HepG2 (cell line): ENCODE measurements around the gene NMUR2. TPM values are rescaled to one million over a fixed set of nuclear protein-coding genes. Genes with fewer than 3 reads are reported as not detected.

Experiments
- ATAC-seq: fragments of 200-7000 bp; cut with Tn5 transposase; 3 replicates; pipeline ENCODE4 v1.9.1; 2020; ENCODE audit warnings: mild to moderate bottlenecking, moderate library complexity
- BruUV-seq: library from RNA; stranded (reverse); fragments of 400-500 nt; replicated peaks from 2 replicates; lab custom pipeline; 2021; lab: Mats Ljungman, UMichigan
- CTCF ChIA-PET: fragments of 300-600 bp; formaldehyde crosslinking; extraction: SDS; loops from one replicate; lab custom pipeline; 2021; ENCODE audit warnings: low total read pairs, inconsistent platforms, low intra/inter-chr PET ratio; lab: Yijun Ruan, JAX
- POLR2A ChIA-PET: fragments of 350-600 bp; sonication (Branson Sonifier 250); formaldehyde crosslinking; loops from one replicate; lab custom pipeline; 2020; ENCODE audit warnings: antibody characterized with exemption, inconsistent platforms; lab: Yijun Ruan, JAX
- DNase-seq: peaks from one replicate; pipeline ENCODE4 v3.0.0-alpha.2; 2015; ENCODE audit warnings: low spot score
- FAIRE-seq: peaks from 3 replicates; lab custom pipeline; 2011; peaks lifted over from hg19 to GRCh38; lab: Jason Lieb, UNC
- H2AFZ ChIP-seq: one replicate; pipeline ENCODE4 v1.6.1; 2011; ENCODE audit warnings: low read length, inconsistent platforms
- H3K27ac ChIP-seq: fragments of 300-600 bp; 3 replicates; pipeline ENCODE4 v1.8.0; 2011; ENCODE audit warnings: mixed run types, mild to moderate bottlenecking, mixed read lengths, low read length, inconsistent platforms; ENCODE audit not compliant: insufficient read depth; ENCODE audit errors: extremely low read length
- H3K27me3 ChIP-seq, 2 experiments: fragments of 200-600 bp in 1 of 2; 2 replicates in 1 of 2; 3 replicates in 1 of 2; pipeline versions ENCODE4 v1.6.0 to v1.8.0; 2011; ENCODE audit warnings: low read length in 2 of 2, mild to moderate bottlenecking in 2 of 2, moderate library complexity in 2 of 2, inconsistent platforms in 1 of 2; ENCODE audit not compliant: insufficient read depth in 2 of 2, control insufficient read depth in 1 of 2
- H3K36me3 ChIP-seq, 2 experiments: fragments of 200-600 bp in 1 of 2; replicated peaks in 1 of 2; 2 replicates in 1 of 2; 3 replicates in 1 of 2; pipeline versions ENCODE4 v1.5.1 to v1.8.0; 2011; ENCODE audit warnings: low read length in 2 of 2, inconsistent platforms in 1 of 2; ENCODE audit not compliant: insufficient read depth in 2 of 2, control insufficient read depth in 1 of 2
- H3K4me1 ChIP-seq: 2 replicates; pipeline ENCODE4 v1.5.1; 2012; ENCODE audit warnings: low read length, inconsistent platforms; ENCODE audit not compliant: insufficient read depth
- H3K4me2 ChIP-seq: 2 replicates; pipeline ENCODE4 v1.6.0; 2011; ENCODE audit warnings: low read depth, low read length, inconsistent platforms
- H3K4me3 ChIP-seq, 3 experiments: fragments of 200-600 bp in 1 of 3; sonication (generic), shearing (Covaris generic) in 1 of 3; replicated peaks in 1 of 3; 2 replicates each; pipeline ENCODE4 v1.5.1; 2011 to 2016; ENCODE audit warnings: low read length in 3 of 3, inconsistent platforms in 2 of 3, low read depth in 2 of 3, mild to moderate bottlenecking in 2 of 3, control low read depth in 1 of 3, mixed read lengths in 1 of 3; ENCODE audit not compliant: insufficient read depth in 1 of 3
- H3K79me2 ChIP-seq: one replicate; pipeline ENCODE4 v1.6.1; 2011; ENCODE audit warnings: low read length, inconsistent platforms; ENCODE audit not compliant: insufficient read depth
- H3K9ac ChIP-seq: 2 replicates; pipeline ENCODE4 v1.6.0; 2011; ENCODE audit warnings: mild to moderate bottlenecking, low read depth, low read length, inconsistent platforms; ENCODE audit not compliant: insufficient read depth
- H3K9me3 ChIP-seq: 2 replicates; pipeline ENCODE4 v1.5.1; 2012; ENCODE audit warnings: mild to moderate bottlenecking, low read length
- H4K20me1 ChIP-seq: 2 replicates; pipeline ENCODE4 v1.6.0; 2011; ENCODE audit warnings: inconsistent platforms, mild to moderate bottlenecking, low read length, moderate library complexity; ENCODE audit not compliant: insufficient read depth
- ELF3 ChIP-seq: IDR thresholded peaks from 2 replicates; pipeline ENCODE4 v1.6.1; 2016; ENCODE audit warnings: missing genetic modification reagents, missing compliant biosample characterization
- ERF ChIP-seq: IDR thresholded peaks from 2 replicates; pipeline ENCODE4 v1.6.1; 2018; ENCODE audit warnings: missing biosample characterization, missing genetic modification reagents
- ISL2 ChIP-seq: sonication (generic); formaldehyde crosslinking; IDR thresholded peaks from 2 replicates; pipeline ENCODE4 v1.5.0; 2020; ENCODE audit warnings: missing genetic modification reagents
- MBD4 ChIP-seq: IDR thresholded peaks from 2 replicates; pipeline ENCODE4 v1.6.1; 2012; ENCODE audit warnings: low read length, inconsistent platforms, borderline replicate concordance
- PAX8 ChIP-seq: sonication (generic); formaldehyde crosslinking; IDR thresholded peaks from 2 replicates; pipeline ENCODE4 v1.8.0; 2022; ENCODE audit warnings: mild to moderate bottlenecking, missing genetic modification reagents, borderline replicate concordance
- PCBP2 ChIP-seq: fragments of 200-400 bp; formaldehyde crosslinking; optimal IDR thresholded peaks from 2 replicates; pipeline ENCODE3; 2018; ENCODE audit warnings: low read length, low read depth; ENCODE audit not compliant: poor library complexity, severe bottlenecking
- TMF1 ChIP-seq: sonication (generic); formaldehyde crosslinking; IDR thresholded peaks from 2 replicates; pipeline ENCODE4 v1.8.1; 2022; ENCODE audit warnings: low read depth, missing genetic modification reagents
- ZIK1 ChIP-seq: sonication (generic); formaldehyde crosslinking; IDR thresholded peaks from 2 replicates; pipeline ENCODE4 v1.5.0; 2020; ENCODE audit warnings: mild to moderate bottlenecking, low read depth, missing genetic modification reagents, borderline replicate concordance
- ZNF446 ChIP-seq: sonication (generic); formaldehyde crosslinking; IDR thresholded peaks from 2 replicates; pipeline ENCODE4 v1.5.0; 2020; ENCODE audit warnings: mild to moderate bottlenecking, missing genetic modification reagents
- ZNF552 ChIP-seq: sonication (generic); formaldehyde crosslinking; IDR thresholded peaks from 2 replicates; pipeline ENCODE4 v1.9.0; 2022; ENCODE audit warnings: missing genetic modification reagents, mild to moderate bottlenecking, borderline replicate concordance
- ZSCAN9 ChIP-seq: IDR thresholded peaks from 2 replicates; pipeline ENCODE4 v1.6.1; 2016; ENCODE audit warnings: borderline replicate concordance
- WGBS: methylation state at CpG from one replicate; pipeline ENCODE4 v1.1.6; 2017; ENCODE audit warnings: low lambda C conversion rate; 5-methylcytosine and 5-hydroxymethylcytosine counted together
- in situ Hi-C: cut with HindIII; loops from 2 replicates; pipeline ENCODE4 v1.10.0; 2017; ENCODE audit warnings: low pct_unique_long_range_greater_than_20kb; ENCODE audit not compliant: extremely low pct_ligation_motif_present
- intact Hi-C: fragments of 100-400 bp; cut with micrococcal nuclease; formaldehyde crosslinking; loops from one replicate; pipeline ENCODE4 v1.10.0; 2022; ENCODE audit not compliant: unreplicated experiment
- polyA plus RNA-seq, 8 experiments: library from polyadenylated mRNA; depleted of rRNA in 3 of 8; stranded (reverse) in 7 of 8; unstranded in 1 of 8; fragments of >200 nt; fragmentation: Illumina TruSeq in 4 of 8; extraction: Trizol in 4 of 8; gene quantifications; 2 replicates each; pipeline versions ENCODE4 v1.2.1 to v1.2.3, GENCODE V29; 2011 to 2016; ENCODE audit warnings: low read depth in 4 of 8, missing spikeins in 1 of 8, mixed read lengths in 1 of 8; ENCODE audit not compliant: insufficient read depth in 1 of 8
- total RNA-seq, 5 experiments: library from RNA; depleted of rRNA; stranded (reverse); fragments of >200 nt; fragmentation: Illumina TruSeq; extraction: Trizol; gene quantifications; 2 replicates each; pipeline ENCODE4 v1.2.3, GENCODE V29; 2016; ENCODE audit warnings: low read depth in 1 of 5
- TF ChIP-seq, protein P1 (sequence below): sonication (generic); formaldehyde crosslinking; IDR thresholded peaks from 2 replicates; pipeline ENCODE4 v1.4.0; 2020; ENCODE audit warnings: missing genetic modification reagents, borderline replicate concordance
- TF ChIP-seq, protein P2 (sequence below): sonication (generic); formaldehyde crosslinking; IDR thresholded peaks from 2 replicates; pipeline ENCODE4 v1.8.1; 2022; ENCODE audit warnings: low read depth, mild to moderate bottlenecking, missing genetic modification reagents
- TF ChIP-seq, protein P3 (sequence below): sonication (generic); formaldehyde crosslinking; IDR thresholded peaks from 2 replicates; pipeline ENCODE4 v1.5.0; 2020; ENCODE audit warnings: missing genetic modification reagents
- TF ChIP-seq, protein P4 (sequence below): sonication (generic); formaldehyde crosslinking; conservative IDR thresholded peaks from 2 replicates; pipeline ENCODE4 v1.4.0; 2020; ENCODE audit warnings: missing genetic modification reagents

NMUR2 gene
- total and polyA plus RNA-seq, 2 of the 13 experiments (the other 11 are each of a cell fraction or from before 2014, with no cell fraction given) = not detected

DNA sequence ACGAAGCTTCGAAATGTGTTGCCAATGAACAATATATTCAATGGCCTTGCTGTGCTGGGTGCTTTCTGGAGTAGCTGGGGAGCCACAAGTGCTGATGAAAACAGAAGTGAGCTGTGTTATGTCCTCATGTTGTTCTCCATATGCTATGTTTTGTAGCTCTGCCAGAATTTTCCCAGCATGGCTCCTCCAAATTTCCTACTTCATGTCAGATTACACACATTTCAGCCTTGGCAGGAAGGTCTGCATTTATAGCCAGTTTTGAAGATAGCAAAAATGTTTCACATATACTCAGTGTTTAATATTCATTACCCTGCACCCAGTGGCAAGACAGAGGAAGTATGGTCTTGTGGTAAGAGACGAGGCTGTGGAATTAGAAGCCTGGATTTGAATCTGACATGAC lies 22.6 kb upstream of the NMUR2 start:
- ChIA-PET POLR2A (no interaction called here), CTCF (no interaction called here)
- no peak overlapping the region for H3K4me3 ChIP-seq
- H4K20me1 ChIP-seq = no peaks in the 10 kb centered on the region
- H3K9me3 ChIP-seq = no peaks in the 10 kb centered on the region
- H3K27ac ChIP-seq = no peak overlapping the region
- no peaks in the 10 kb centered on the region for H3K36me3 ChIP-seq
- H3K79me2 ChIP-seq = no peaks in the 10 kb centered on the region
- FAIRE-seq (no peak), ATAC-seq (no peak), DNase-seq (no peak)
- no peaks in the 10 kb centered on the region for H3K4me1 ChIP-seq
- no peak overlapping the region for H2AFZ ChIP-seq
- H3K4me2 ChIP-seq = no peak overlapping the region
- in situ Hi-C loops = no loop called here
- 0% methylated on average over 3 of the region's 3 CpGs for WGBS
- H3K9ac ChIP-seq = no peak overlapping the region
- H3K27me3 ChIP-seq = no peaks in the 10 kb centered on the region
- BruUV-seq = no TSS peak
- intact Hi-C loops = no loop called here
- TF ChIP-seq ZNF446 (CRISPR knock-in tag) (no peak), PCBP2 (no peak), ERF (CRISPR knock-in tag) (no peak), ZIK1 (no peak), ELF3 (CRISPR knock-in tag) (no peak), ISL2 (CRISPR knock-in tag) (no peak), MBD4 (no peak), TMF1 (no peak), ZNF552 (no peak), PAX8 (CRISPR knock-in tag) (no peak), ZSCAN9 (CRISPR knock-in tag) (no peak)
- TF ChIP-seq, protein P1, sequence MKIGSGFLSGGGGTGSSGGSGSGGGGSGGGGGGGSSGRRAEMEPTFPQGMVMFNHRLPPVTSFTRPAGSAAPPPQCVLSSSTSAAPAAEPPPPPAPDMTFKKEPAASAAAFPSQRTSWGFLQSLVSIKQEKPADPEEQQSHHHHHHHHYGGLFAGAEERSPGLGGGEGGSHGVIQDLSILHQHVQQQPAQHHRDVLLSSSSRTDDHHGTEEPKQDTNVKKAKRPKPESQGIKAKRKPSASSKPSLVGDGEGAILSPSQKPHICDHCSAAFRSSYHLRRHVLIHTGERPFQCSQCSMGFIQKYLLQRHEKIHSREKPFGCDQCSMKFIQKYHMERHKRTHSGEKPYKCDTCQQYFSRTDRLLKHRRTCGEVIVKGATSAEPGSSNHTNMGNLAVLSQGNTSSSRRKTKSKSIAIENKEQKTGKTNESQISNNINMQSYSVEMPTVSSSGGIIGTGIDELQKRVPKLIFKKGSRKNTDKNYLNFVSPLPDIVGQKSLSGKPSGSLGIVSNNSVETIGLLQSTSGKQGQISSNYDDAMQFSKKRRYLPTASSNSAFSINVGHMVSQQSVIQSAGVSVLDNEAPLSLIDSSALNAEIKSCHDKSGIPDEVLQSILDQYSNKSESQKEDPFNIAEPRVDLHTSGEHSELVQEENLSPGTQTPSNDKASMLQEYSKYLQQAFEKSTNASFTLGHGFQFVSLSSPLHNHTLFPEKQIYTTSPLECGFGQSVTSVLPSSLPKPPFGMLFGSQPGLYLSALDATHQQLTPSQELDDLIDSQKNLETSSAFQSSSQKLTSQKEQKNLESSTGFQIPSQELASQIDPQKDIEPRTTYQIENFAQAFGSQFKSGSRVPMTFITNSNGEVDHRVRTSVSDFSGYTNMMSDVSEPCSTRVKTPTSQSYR (CRISPR knock-in tag) = no peak
- TF ChIP-seq, protein P2, sequence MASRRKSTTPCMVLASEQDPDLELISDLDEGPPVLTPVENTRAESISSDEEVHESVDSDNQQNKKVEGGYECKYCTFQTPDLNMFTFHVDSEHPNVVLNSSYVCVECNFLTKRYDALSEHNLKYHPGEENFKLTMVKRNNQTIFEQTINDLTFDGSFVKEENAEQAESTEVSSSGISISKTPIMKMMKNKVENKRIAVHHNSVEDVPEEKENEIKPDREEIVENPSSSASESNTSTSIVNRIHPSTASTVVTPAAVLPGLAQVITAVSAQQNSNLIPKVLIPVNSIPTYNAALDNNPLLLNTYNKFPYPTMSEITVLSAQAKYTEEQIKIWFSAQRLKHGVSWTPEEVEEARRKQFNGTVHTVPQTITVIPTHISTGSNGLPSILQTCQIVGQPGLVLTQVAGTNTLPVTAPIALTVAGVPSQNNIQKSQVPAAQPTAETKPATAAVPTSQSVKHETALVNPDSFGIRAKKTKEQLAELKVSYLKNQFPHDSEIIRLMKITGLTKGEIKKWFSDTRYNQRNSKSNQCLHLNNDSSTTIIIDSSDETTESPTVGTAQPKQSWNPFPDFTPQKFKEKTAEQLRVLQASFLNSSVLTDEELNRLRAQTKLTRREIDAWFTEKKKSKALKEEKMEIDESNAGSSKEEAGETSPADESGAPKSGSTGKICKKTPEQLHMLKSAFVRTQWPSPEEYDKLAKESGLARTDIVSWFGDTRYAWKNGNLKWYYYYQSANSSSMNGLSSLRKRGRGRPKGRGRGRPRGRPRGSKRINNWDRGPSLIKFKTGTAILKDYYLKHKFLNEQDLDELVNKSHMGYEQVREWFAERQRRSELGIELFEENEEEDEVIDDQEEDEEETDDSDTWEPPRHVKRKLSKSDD = no peak
- TF ChIP-seq, protein P3, sequence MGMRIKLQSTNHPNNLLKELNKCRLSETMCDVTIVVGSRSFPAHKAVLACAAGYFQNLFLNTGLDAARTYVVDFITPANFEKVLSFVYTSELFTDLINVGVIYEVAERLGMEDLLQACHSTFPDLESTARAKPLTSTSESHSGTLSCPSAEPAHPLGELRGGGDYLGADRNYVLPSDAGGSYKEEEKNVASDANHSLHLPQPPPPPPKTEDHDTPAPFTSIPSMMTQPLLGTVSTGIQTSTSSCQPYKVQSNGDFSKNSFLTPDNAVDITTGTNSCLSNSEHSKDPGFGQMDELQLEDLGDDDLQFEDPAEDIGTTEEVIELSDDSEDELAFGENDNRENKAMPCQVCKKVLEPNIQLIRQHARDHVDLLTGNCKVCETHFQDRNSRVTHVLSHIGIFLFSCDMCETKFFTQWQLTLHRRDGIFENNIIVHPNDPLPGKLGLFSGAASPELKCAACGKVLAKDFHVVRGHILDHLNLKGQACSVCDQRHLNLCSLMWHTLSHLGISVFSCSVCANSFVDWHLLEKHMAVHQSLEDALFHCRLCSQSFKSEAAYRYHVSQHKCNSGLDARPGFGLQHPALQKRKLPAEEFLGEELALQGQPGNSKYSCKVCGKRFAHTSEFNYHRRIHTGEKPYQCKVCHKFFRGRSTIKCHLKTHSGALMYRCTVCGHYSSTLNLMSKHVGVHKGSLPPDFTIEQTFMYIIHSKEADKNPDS (CRISPR knock-in tag) = no peak
- TF ChIP-seq, protein P4, sequence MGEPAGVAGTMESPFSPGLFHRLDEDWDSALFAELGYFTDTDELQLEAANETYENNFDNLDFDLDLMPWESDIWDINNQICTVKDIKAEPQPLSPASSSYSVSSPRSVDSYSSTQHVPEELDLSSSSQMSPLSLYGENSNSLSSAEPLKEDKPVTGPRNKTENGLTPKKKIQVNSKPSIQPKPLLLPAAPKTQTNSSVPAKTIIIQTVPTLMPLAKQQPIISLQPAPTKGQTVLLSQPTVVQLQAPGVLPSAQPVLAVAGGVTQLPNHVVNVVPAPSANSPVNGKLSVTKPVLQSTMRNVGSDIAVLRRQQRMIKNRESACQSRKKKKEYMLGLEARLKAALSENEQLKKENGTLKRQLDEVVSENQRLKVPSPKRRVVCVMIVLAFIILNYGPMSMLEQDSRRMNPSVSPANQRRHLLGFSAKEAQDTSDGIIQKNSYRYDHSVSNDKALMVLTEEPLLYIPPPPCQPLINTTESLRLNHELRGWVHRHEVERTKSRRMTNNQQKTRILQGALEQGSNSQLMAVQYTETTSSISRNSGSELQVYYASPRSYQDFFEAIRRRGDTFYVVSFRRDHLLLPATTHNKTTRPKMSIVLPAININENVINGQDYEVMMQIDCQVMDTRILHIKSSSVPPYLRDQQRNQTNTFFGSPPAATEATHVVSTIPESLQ (CRISPR knock-in tag) = no peak
